Globus pallidus (tissue), 1 donor: Measurements from ENCODE around the gene THOC5.

Experiments
- DNase-seq: peaks from one replicate; pipeline ENCODE4 v3.0.0-alpha.2; 2015; ENCODE audit warnings: low spot score

THOC5 gene

GRCh38 chr22:29473001-29473400, 80.6 kb downstream of the THOC5 start:
- no peak for DNase-seq

GRCh38 chr22:29470159-29470855, 83.2 kb downstream of the THOC5 start:
- DNase-seq: no peak

- DNase-seq: no peak
Measured at GRCh38 chr22:29469755-29470154, 83.8 kb downstream of the THOC5 start.

GRCh38 chr22:29464581-29464980, 89.0 kb downstream of the THOC5 start:
- DNase-seq: no peak

GRCh38 chr22:29463629-29464028, 89.9 kb downstream of the THOC5 start:
- no peak for DNase-seq

- no peak for DNase-seq
Measured at GRCh38 chr22:29461263-29461662, 92.3 kb downstream of the THOC5 start.

- DNase-seq: no peak
Measured at GRCh38 chr22:29459773-29460172, 93.8 kb downstream of the THOC5 start.

GRCh38 chr22:29458551-29458950, 95.0 kb downstream of the THOC5 start:
- no peak for DNase-seq

GRCh38 chr22:29457730-29458129, 95.8 kb downstream of the THOC5 start:
- no peak for DNase-seq

- DNase-seq: no peak
Measured at GRCh38 chr22:29456211-29456671, 97.3 kb downstream of the THOC5 start.
